Measurements from ENCODE around the gene CARTPT. TPM values are rescaled to one million over a fixed set of nuclear protein-coding genes. Genes with fewer than 3 reads are reported as not detected.
A peak's percentile ranks its signal among the peaks of the same experiment; 100 is the strongest.

Gene CARTPT
- under 1 TPM in 1 of 4 donors, not detected in 3; 0.11 TPM for polyA plus RNA-seq (ENCODE audit: insufficient read length in 4 of 4)

GRCh38 chr5:71719063-71719964, at the start of gene CARTPT:
CARTPT (plus strand) TSS chr5:71719275; CDS start chr5:71719294, 19 bp downstream.
- peak in 2 of 4 donors; percentile 36 to 50 for DNase-seq (ENCODE audit: low read depth in 4 of 4, low spot score in 2 of 4)

- no peak for DNase-seq (ENCODE audit: low read depth in 4 of 4, low spot score in 2 of 4)
Measured at GRCh38 chr5:71677977-71678376, 41.1 kb upstream of the CARTPT start.

- DNase-seq (ENCODE audit: low read depth in 4 of 4, low spot score in 2 of 4), result no peak
Measured at GRCh38 chr5:71679714-71680113, 39.4 kb upstream of the CARTPT start.

GRCh38 chr5:71680510-71680909, 38.6 kb upstream of the CARTPT start:
- no peak for DNase-seq (ENCODE audit: low read depth in 4 of 4, low spot score in 2 of 4)

- no peak for DNase-seq (ENCODE audit: low read depth in 4 of 4, low spot score in 2 of 4)
Measured at GRCh38 chr5:71681296-71681695, 37.8 kb upstream of the CARTPT start.

GRCh38 chr5:71684309-71684708, 34.8 kb upstream of the CARTPT start:
- no peak for DNase-seq (ENCODE audit: low read depth in 4 of 4, low spot score in 2 of 4)

GRCh38 chr5:71693828-71694427, 25.1 kb upstream of the CARTPT start:
- DNase-seq (ENCODE audit: low read depth in 4 of 4, low spot score in 2 of 4), result no peak

GRCh38 chr5:71695071-71695470, 24.0 kb upstream of the CARTPT start:
- no peak for DNase-seq (ENCODE audit: low read depth in 4 of 4, low spot score in 2 of 4)

- no peak for DNase-seq (ENCODE audit: low read depth in 4 of 4, low spot score in 2 of 4)
Measured at GRCh38 chr5:71695595-71695994, 23.5 kb upstream of the CARTPT start.

GRCh38 chr5:71697967-71698366, 21.1 kb upstream of the CARTPT start:
- no peak for DNase-seq (ENCODE audit: low read depth in 4 of 4, low spot score in 2 of 4)

GRCh38 chr5:71699233-71699632, 19.8 kb upstream of the CARTPT start:
- DNase-seq (ENCODE audit: low read depth in 4 of 4, low spot score in 2 of 4), result no peak

- DNase-seq (ENCODE audit: low read depth in 4 of 4, low spot score in 2 of 4), result no peak
Measured at GRCh38 chr5:71699751-71700150, 19.3 kb upstream of the CARTPT start.

GRCh38 chr5:71700803-71701202, 18.3 kb upstream of the CARTPT start:
- no peak for DNase-seq (ENCODE audit: low read depth in 4 of 4, low spot score in 2 of 4)

GRCh38 chr5:71701407-71701806, 17.7 kb upstream of the CARTPT start:
- no peak for DNase-seq (ENCODE audit: low read depth in 4 of 4, low spot score in 2 of 4)

- DNase-seq (ENCODE audit: low read depth in 4 of 4, low spot score in 2 of 4), result no peak
Measured at GRCh38 chr5:71703941-71704340, 15.1 kb upstream of the CARTPT start.

- DNase-seq (ENCODE audit: low read depth in 4 of 4, low spot score in 2 of 4), result no peak
Measured at GRCh38 chr5:71705421-71705820, 13.7 kb upstream of the CARTPT start.

GRCh38 chr5:71706906-71707305, 12.2 kb upstream of the CARTPT start:
- no peak for DNase-seq (ENCODE audit: low read depth in 4 of 4, low spot score in 2 of 4)

- DNase-seq (ENCODE audit: low read depth in 4 of 4, low spot score in 2 of 4), result no peak
Measured at GRCh38 chr5:71711610-71712009, 7.5 kb upstream of the CARTPT start.

- no peak for DNase-seq (ENCODE audit: low read depth in 4 of 4, low spot score in 2 of 4)
Measured at GRCh38 chr5:71714911-71715310, 4.2 kb upstream of the CARTPT start.

GRCh38 chr5:71727978-71728377, 8.9 kb downstream of the CARTPT start:
- no peak for DNase-seq (ENCODE audit: low read depth in 4 of 4, low spot score in 2 of 4)

- no peak for DNase-seq (ENCODE audit: low read depth in 4 of 4, low spot score in 2 of 4)
Measured at GRCh38 chr5:71731015-71731414, 11.9 kb downstream of the CARTPT start.

- DNase-seq (ENCODE audit: low read depth in 4 of 4, low spot score in 2 of 4), result no peak
Measured at GRCh38 chr5:71732011-71732410, 12.9 kb downstream of the CARTPT start.

Data from left renal cortex interstitium (tissue), 4 donors.